ENCODE data around the gene TTC23.

Gene TTC23

GRCh38 chr15:99165020-99165790, 84.2 kb downstream of the TTC23 start:
- Histone ChIP-seq H2BK12ac (ENCODE audit: low read length) (no peak overlapping the region), H3K14ac (ENCODE audit: low read length) (no peak overlapping the region), H3K4me1 (ENCODE audit: control insufficient read depth in 1 of 2, insufficient read depth in 2 of 2, low read length in 2 of 2) (peaks cover 0 to 4% of the 10 kb centered on the region in 2 experiments), H3K18ac (ENCODE audit: low read length) (no peak overlapping the region), H3K23ac (ENCODE audit: low read length) (no peak overlapping the region), H3K79me2 (ENCODE audit: control insufficient read depth, insufficient read depth, low read length, poor library complexity) (no peaks in the 10 kb centered on the region), H3K4ac (ENCODE audit: low read depth, low read length) (no peak overlapping the region), H2AFZ (ENCODE audit: insufficient read depth, low read length, poor library complexity) (no peak overlapping the region), H3K79me1 (ENCODE audit: low read length) (peaks cover 4% of the 10 kb centered on the region), H3K4me2 (ENCODE audit: low read length) (no peak overlapping the region), H2AK5ac (ENCODE audit: low read length) (no peak overlapping the region), H3K27ac (ENCODE audit: low read depth, low read length) (no peak overlapping the region), H4K8ac (ENCODE audit: low read depth, low read length) (no peak overlapping the region), H4K91ac (ENCODE audit: low read depth, low read length) (no peak overlapping the region), H3K9ac (ENCODE audit: low read length) (no peak overlapping the region), H3K27me3 (ENCODE audit: insufficient read depth, low read length) (no peaks in the 10 kb centered on the region), H3K9me3 (ENCODE audit: insufficient read depth, low read depth, low read length) (peaks cover 3% of the 10 kb centered on the region), H2BK120ac (ENCODE audit: insufficient read depth, low read length, poor library complexity) (no peak overlapping the region), H4K12ac (ENCODE audit: low read depth, low read length) (no peak overlapping the region), H3K36me3 (ENCODE audit: control insufficient read depth in 1 of 2, insufficient read depth in 2 of 2, low read length in 2 of 2) (peaks cover 4 to 14% of the 10 kb centered on the region in 2 experiments), H3K4me3 (ENCODE audit: low read depth, low read length) (no peak overlapping the region), H2BK5ac (ENCODE audit: low read depth, low read length, poor library complexity) (no peak overlapping the region)
- no CpG with 5 or more reads among the region's 3 CpGs for WGBS (ENCODE audit: extremely low coverage, insufficient coverage, insufficient read length)
- DNase-seq = no peak

- Histone ChIP-seq H3K27me3 (ENCODE audit: insufficient read depth, low read length) (no peaks in the 10 kb centered on the region), H2AFZ (ENCODE audit: insufficient read depth, low read length, poor library complexity) (no peak overlapping the region), H3K79me2 (ENCODE audit: control insufficient read depth, insufficient read depth, low read length, poor library complexity) (no peaks in the 10 kb centered on the region), H3K4ac (ENCODE audit: low read depth, low read length) (no peak overlapping the region), H3K18ac (ENCODE audit: low read length) (no peak overlapping the region), H3K4me2 (ENCODE audit: low read length) (no peak overlapping the region), H3K27ac (ENCODE audit: low read depth, low read length) (no peak overlapping the region), H3K4me3 (ENCODE audit: low read depth, low read length) (no peak overlapping the region), H3K23ac (ENCODE audit: low read length) (no peak overlapping the region), H3K36me3 (ENCODE audit: control insufficient read depth in 1 of 2, insufficient read depth in 2 of 2, low read length in 2 of 2) (peaks cover 1 to 17% of the 10 kb centered on the region in 2 experiments), H4K91ac (ENCODE audit: low read depth, low read length) (no peak overlapping the region), H3K14ac (ENCODE audit: low read length) (no peak overlapping the region), H2AK5ac (ENCODE audit: low read length) (no peak overlapping the region), H3K9me3 (ENCODE audit: insufficient read depth, low read depth, low read length) (peaks cover 3% of the 10 kb centered on the region), H3K4me1 (ENCODE audit: control insufficient read depth in 1 of 2, insufficient read depth in 2 of 2, low read length in 2 of 2) (no peaks in the 10 kb centered on the region), H4K8ac (ENCODE audit: low read depth, low read length) (no peak overlapping the region), H3K79me1 (ENCODE audit: low read length) (peaks cover under 1% of the 10 kb centered on the region), H3K9ac (ENCODE audit: low read length) (no peak overlapping the region), H2BK120ac (ENCODE audit: insufficient read depth, low read length, poor library complexity) (no peak overlapping the region), H2BK12ac (ENCODE audit: low read length) (no peak overlapping the region), H4K12ac (ENCODE audit: low read depth, low read length) (no peak overlapping the region), H2BK5ac (ENCODE audit: low read depth, low read length, poor library complexity) (no peak overlapping the region)
- WGBS (ENCODE audit: extremely low coverage, insufficient coverage, insufficient read length) = no CpG with 5 or more reads among the region's 3 CpGs
- DNase-seq = no peak
Measured at GRCh38 chr15:99164119-99164518, 85.3 kb downstream of the TTC23 start.

- Histone ChIP-seq H3K9ac (ENCODE audit: low read length) (no peak overlapping the region), H3K27me3 (ENCODE audit: insufficient read depth, low read length) (no peaks in the 10 kb centered on the region), H3K4me3 (ENCODE audit: low read depth, low read length) (no peak overlapping the region), H3K79me2 (ENCODE audit: control insufficient read depth, insufficient read depth, low read length, poor library complexity) (no peaks in the 10 kb centered on the region), H4K12ac (ENCODE audit: low read depth, low read length) (no peak overlapping the region), H3K4me1 (ENCODE audit: control insufficient read depth in 1 of 2, insufficient read depth in 2 of 2, low read length in 2 of 2) (no peaks in the 10 kb centered on the region), H2BK12ac (ENCODE audit: low read length) (no peak overlapping the region), H4K8ac (ENCODE audit: low read depth, low read length) (no peak overlapping the region), H3K27ac (ENCODE audit: low read depth, low read length) (no peak overlapping the region), H3K23ac (ENCODE audit: low read length) (no peak overlapping the region), H4K91ac (ENCODE audit: low read depth, low read length) (no peak overlapping the region), H3K4ac (ENCODE audit: low read depth, low read length) (no peak overlapping the region), H2BK120ac (ENCODE audit: insufficient read depth, low read length, poor library complexity) (no peak overlapping the region), H3K18ac (ENCODE audit: low read length) (no peak overlapping the region), H2AFZ (ENCODE audit: insufficient read depth, low read length, poor library complexity) (no peak overlapping the region), H3K36me3 (ENCODE audit: control insufficient read depth in 1 of 2, insufficient read depth in 2 of 2, low read length in 2 of 2) (peaks cover 0 to 23% of the 10 kb centered on the region in 2 experiments), H2AK5ac (ENCODE audit: low read length) (no peak overlapping the region), H3K4me2 (ENCODE audit: low read length) (no peak overlapping the region), H3K14ac (ENCODE audit: low read length) (no peak overlapping the region), H3K79me1 (ENCODE audit: low read length) (no peaks in the 10 kb centered on the region), H3K9me3 (ENCODE audit: insufficient read depth, low read depth, low read length) (peaks cover 5% of the 10 kb centered on the region), H2BK5ac (ENCODE audit: low read depth, low read length, poor library complexity) (no peak overlapping the region)
- no peak for DNase-seq
- no CpG with 5 or more reads among the region's 4 CpGs for WGBS (ENCODE audit: extremely low coverage, insufficient coverage, insufficient read length)
Measured at GRCh38 chr15:99163271-99164062, 85.9 kb downstream of the TTC23 start.

- no peak overlapping the region for H3K9ac ChIP-seq (ENCODE audit: low read length)
- H2AK5ac ChIP-seq (ENCODE audit: low read length) = no peak overlapping the region
- no peak overlapping the region for H3K4me2 ChIP-seq (ENCODE audit: low read length)
- H3K79me1 ChIP-seq (ENCODE audit: low read length) = no peaks in the 10 kb centered on the region
- H2BK5ac ChIP-seq (ENCODE audit: low read depth, low read length, poor library complexity) = no peak overlapping the region
- no peaks in the 10 kb centered on the region for H3K27me3 ChIP-seq (ENCODE audit: insufficient read depth, low read length)
- no peak overlapping the region for H3K14ac ChIP-seq (ENCODE audit: low read length)
- H3K4ac ChIP-seq (ENCODE audit: low read depth, low read length) = no peak overlapping the region
- H3K23ac ChIP-seq (ENCODE audit: low read length) = no peak overlapping the region
- H3K4me1 ChIP-seq (ENCODE audit: control insufficient read depth in 1 of 2, insufficient read depth in 2 of 2, low read length in 2 of 2) = peaks cover 3 to 6% of the 10 kb centered on the region in 2 experiments
- H3K18ac ChIP-seq (ENCODE audit: low read length) = no peak overlapping the region
- H4K12ac ChIP-seq (ENCODE audit: low read depth, low read length) = no peak overlapping the region
- no peak overlapping the region for H3K4me3 ChIP-seq (ENCODE audit: low read depth, low read length)
- H3K36me3 ChIP-seq (ENCODE audit: control insufficient read depth in 1 of 2, insufficient read depth in 2 of 2, low read length in 2 of 2) = peaks cover 0 to 12% of the 10 kb centered on the region in 2 experiments
- peaks cover 2% of the 10 kb centered on the region for H3K9me3 ChIP-seq (ENCODE audit: insufficient read depth, low read depth, low read length)
- DNase-seq = no peak
- no CpG with 5 or more reads among the region's 6 CpGs for WGBS (ENCODE audit: extremely low coverage, insufficient coverage, insufficient read length)
- no peak overlapping the region for H2BK12ac ChIP-seq (ENCODE audit: low read length)
- H4K91ac ChIP-seq (ENCODE audit: low read depth, low read length) = no peak overlapping the region
- H2BK120ac ChIP-seq (ENCODE audit: insufficient read depth, low read length, poor library complexity) = no peak overlapping the region
- no peak overlapping the region for H2AFZ ChIP-seq (ENCODE audit: insufficient read depth, low read length, poor library complexity)
- no peak overlapping the region for H4K8ac ChIP-seq (ENCODE audit: low read depth, low read length)
- H3K27ac ChIP-seq (ENCODE audit: low read depth, low read length) = no peak overlapping the region
- H3K79me2 ChIP-seq (ENCODE audit: control insufficient read depth, insufficient read depth, low read length, poor library complexity) = no peaks in the 10 kb centered on the region
Measured at GRCh38 chr15:99158626-99159412, 90.6 kb downstream of the TTC23 start.
